Measurements from ENCODE around the gene TBX10.

GRCh38 chr11:67628710-67629385, 10.7 kb downstream of the TBX10 start:
- TF ChIP-seq, protein P1, sequence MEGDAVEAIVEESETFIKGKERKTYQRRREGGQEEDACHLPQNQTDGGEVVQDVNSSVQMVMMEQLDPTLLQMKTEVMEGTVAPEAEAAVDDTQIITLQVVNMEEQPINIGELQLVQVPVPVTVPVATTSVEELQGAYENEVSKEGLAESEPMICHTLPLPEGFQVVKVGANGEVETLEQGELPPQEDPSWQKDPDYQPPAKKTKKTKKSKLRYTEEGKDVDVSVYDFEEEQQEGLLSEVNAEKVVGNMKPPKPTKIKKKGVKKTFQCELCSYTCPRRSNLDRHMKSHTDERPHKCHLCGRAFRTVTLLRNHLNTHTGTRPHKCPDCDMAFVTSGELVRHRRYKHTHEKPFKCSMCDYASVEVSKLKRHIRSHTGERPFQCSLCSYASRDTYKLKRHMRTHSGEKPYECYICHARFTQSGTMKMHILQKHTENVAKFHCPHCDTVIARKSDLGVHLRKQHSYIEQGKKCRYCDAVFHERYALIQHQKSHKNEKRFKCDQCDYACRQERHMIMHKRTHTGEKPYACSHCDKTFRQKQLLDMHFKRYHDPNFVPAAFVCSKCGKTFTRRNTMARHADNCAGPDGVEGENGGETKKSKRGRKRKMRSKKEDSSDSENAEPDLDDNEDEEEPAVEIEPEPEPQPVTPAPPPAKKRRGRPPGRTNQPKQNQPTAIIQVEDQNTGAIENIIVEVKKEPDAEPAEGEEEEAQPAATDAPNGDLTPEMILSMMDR (IDR thresholded peaks at IDR 0.05 in 4 of 5, conservative IDR thresholded peaks at IDR 0.05 in 1 of 5), result no peak
- TF ChIP-seq POLR2A (IDR thresholded peaks at IDR 0.05), result no peak

Measured in gastrocnemius medialis (tissue), 4 donors.